HS-27A (cell line): Measurements from ENCODE around the gene HRNR.

Experiments
- DNase-seq: peaks from one replicate; pipeline ENCODE4 v3.0.0-alpha.2; 2012; ENCODE audit warnings: low read depth, missing footprints

The HRNR gene

GRCh38 chr1:152188673-152189591 is 35.1 kb downstream of the HRNR start:
- DNase-seq: no peak

- DNase-seq: no peak
Observed at GRCh38 chr1:152186556-152187285, 37.3 kb downstream of the HRNR start.

GRCh38 chr1:152185544-152186391 is 38.2 kb downstream of the HRNR start:
- no peak for DNase-seq

- no peak for DNase-seq
Observed at GRCh38 chr1:152182944-152183361, 41.0 kb downstream of the HRNR start.

- no peak for DNase-seq
Observed at GRCh38 chr1:152182431-152182830, 41.6 kb downstream of the HRNR start.

GRCh38 chr1:152179566-152179965 is 44.4 kb downstream of the HRNR start:
- no peak for DNase-seq

- no peak for DNase-seq
Observed at GRCh38 chr1:152170287-152170905, 53.6 kb downstream of the HRNR start.

GRCh38 chr1:152169366-152170025 is 54.5 kb downstream of the HRNR start:
- no peak for DNase-seq

- no peak for DNase-seq
Observed at GRCh38 chr1:152168535-152168868, 55.5 kb downstream of the HRNR start.

- DNase-seq: no peak
Observed at GRCh38 chr1:152167835-152168534, 56.0 kb downstream of the HRNR start.

GRCh38 chr1:152166966-152167365 is 57.0 kb downstream of the HRNR start:
- DNase-seq: no peak

- no peak for DNase-seq
Observed at GRCh38 chr1:152165286-152166077, 58.5 kb downstream of the HRNR start.

GRCh38 chr1:152164517-152165136 is 59.4 kb downstream of the HRNR start:
- DNase-seq: no peak

- DNase-seq: peak; percentile 68
Observed at GRCh38 chr1:152162792-152163463, 61.1 kb downstream of the HRNR start.
